ENCODE measurements around the gene THADA.

The THADA gene

DNA sequence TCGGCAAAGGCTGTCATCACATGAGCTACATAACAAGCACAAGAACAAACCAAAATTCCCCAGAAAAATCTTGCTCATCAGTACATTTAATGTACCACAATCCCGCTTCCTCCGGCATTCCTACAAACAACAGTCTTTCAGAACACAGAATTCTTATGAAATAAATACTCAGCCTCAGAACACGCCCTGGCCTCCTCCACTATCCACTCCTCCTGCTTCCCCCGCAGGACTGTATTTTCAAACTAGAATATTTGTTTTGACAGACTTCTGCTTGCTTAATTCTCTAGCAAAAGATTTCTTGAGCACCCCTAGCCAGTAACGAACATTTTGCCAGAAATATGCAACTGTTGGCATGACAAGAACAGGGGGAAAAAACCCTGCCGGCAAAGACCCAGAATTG, 131.2 kb downstream of the THADA start:
- DNase-seq (ENCODE audit: low spot score) = no peak
- no peak for TF ChIP-seq CTCF (IDR thresholded peaks at IDR 0.05; ENCODE audit: extremely low read depth, missing control alignments)

GRCh38 chr2:43462866-43463641, 132.8 kb downstream of the THADA start:
- no peak for DNase-seq (ENCODE audit: low spot score)
- TF ChIP-seq CTCF (IDR thresholded peaks at IDR 0.05; ENCODE audit: extremely low read depth, missing control alignments) = no peak

- peak; percentile 43 for DNase-seq (ENCODE audit: low spot score)
- no peak for TF ChIP-seq CTCF (IDR thresholded peaks at IDR 0.05; ENCODE audit: extremely low read depth, missing control alignments)
Observed at GRCh38 chr2:43461453-43462073, 134.3 kb downstream of the THADA start.

GRCh38 chr2:43460611-43461365, 135.1 kb downstream of the THADA start:
- DNase-seq (ENCODE audit: low spot score) = no peak
- TF ChIP-seq CTCF (IDR thresholded peaks at IDR 0.05; ENCODE audit: extremely low read depth, missing control alignments) = no peak

GRCh38 chr2:43460174-43460546, 135.7 kb downstream of the THADA start:
- no peak for TF ChIP-seq CTCF (IDR thresholded peaks at IDR 0.05; ENCODE audit: extremely low read depth, missing control alignments)
- no peak for DNase-seq (ENCODE audit: low spot score)

DNA sequence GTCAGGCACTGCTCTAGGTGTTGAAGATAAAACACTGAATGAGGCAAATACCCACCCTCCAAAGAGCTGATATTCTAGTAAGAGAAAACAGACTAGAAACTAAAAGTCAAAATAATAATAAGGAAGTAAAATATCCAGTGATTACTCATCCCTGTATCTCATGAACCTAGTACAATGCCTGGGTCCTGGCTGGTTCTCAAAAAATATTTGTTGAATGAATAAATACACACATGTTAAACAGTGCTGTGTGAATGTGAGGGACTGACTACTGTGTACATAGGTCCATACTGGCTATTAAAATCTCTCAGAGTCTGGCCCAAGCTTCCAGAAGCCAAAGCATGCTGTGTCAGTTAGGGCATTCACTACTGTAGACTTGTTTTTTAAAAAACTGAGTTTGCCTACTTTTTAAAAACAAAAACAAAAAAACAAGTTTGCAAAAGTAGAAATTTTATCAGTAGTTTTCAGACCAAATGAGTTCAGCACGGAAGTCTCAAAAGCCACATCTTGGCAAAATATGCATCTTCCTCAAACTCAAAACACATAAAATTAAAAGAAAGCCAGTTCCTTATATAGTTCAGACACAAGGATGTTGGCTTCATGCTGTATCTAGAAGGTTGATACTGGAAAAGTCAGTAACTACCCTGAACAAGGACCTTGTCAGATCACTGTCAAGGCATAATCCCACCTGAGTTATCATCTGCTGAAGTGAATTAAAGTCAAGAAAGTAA, 136.2 kb downstream of the THADA start:
- DNase-seq (ENCODE audit: low spot score) = no peak
- no peak for TF ChIP-seq CTCF (IDR thresholded peaks at IDR 0.05; ENCODE audit: extremely low read depth, missing control alignments)
